ENCODE data around the gene CAMSAP2. TPM values are rescaled to one million over a fixed set of nuclear protein-coding genes. Genes with fewer than 3 reads are reported as not detected.

The CAMSAP2 gene
- total RNA-seq, 1 donor from 2014 or later, result 49.4 TPM

DNA sequence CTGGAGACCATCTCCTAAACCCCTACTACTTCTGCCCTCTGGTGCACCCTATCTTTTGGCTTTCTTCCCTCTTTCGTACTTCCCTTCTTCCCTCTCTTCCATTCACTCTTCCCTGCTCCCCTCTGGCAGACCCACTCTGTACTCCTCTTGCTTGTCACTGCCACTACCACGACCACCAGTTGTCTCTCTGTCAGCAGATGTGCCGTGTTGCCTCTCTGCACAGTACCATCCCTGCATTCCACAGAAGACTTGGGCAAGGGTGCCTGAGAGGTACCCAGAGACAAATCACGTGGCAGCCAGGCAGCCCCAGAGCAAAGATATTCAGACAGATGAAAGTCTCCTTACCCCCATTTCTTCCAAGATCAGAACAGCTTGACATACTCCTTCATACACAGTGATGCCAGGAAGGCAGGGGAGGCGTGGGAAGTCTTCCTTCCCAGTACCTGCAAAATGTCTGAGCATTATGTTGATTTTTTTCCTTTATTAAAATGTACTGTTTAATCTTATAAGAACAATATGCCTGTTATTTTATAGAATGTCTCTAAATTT, 15.0 kb downstream of the CAMSAP2 start:
- Mint-ChIP-seq H3K27ac (ENCODE audit: unreplicated experiment) (no peak overlapping the region), H3K4me1 (ENCODE audit: low read depth, unreplicated experiment) (peaks cover 20% of the 10 kb centered on the region), H3K4me3 (ENCODE audit: unreplicated experiment) (no peak overlapping the region), H3K27me3 (ENCODE audit: low read depth, unreplicated experiment) (no peaks in the 10 kb centered on the region), H3K36me3 (ENCODE audit: low read depth, unreplicated experiment) (peaks cover 7% of the 10 kb centered on the region), H3K9me3 (ENCODE audit: unreplicated experiment) (no peaks in the 10 kb centered on the region)
- H3K4me1 ChIP-seq (ENCODE audit: insufficient read depth, low read length), result no peaks in the 10 kb centered on the region
- peaks cover 87% of the 10 kb centered on the region for H4K20me1 ChIP-seq (ENCODE audit: insufficient read depth, low read length)
- peaks cover 2% of the 10 kb centered on the region for H3K36me3 ChIP-seq (ENCODE audit: insufficient read depth, low read length)
- H2AFZ ChIP-seq (ENCODE audit: low read depth, low read length), result no peak overlapping the region
- peaks cover 99% of the 10 kb centered on the region for H3K79me2 ChIP-seq (ENCODE audit: insufficient read depth, low read length)
- TF ChIP-seq EZH2 (IDR thresholded peaks at IDR 0.05; ENCODE audit: insufficient read depth, low read length), result no peak
- TF ChIP-seq, protein P1, sequence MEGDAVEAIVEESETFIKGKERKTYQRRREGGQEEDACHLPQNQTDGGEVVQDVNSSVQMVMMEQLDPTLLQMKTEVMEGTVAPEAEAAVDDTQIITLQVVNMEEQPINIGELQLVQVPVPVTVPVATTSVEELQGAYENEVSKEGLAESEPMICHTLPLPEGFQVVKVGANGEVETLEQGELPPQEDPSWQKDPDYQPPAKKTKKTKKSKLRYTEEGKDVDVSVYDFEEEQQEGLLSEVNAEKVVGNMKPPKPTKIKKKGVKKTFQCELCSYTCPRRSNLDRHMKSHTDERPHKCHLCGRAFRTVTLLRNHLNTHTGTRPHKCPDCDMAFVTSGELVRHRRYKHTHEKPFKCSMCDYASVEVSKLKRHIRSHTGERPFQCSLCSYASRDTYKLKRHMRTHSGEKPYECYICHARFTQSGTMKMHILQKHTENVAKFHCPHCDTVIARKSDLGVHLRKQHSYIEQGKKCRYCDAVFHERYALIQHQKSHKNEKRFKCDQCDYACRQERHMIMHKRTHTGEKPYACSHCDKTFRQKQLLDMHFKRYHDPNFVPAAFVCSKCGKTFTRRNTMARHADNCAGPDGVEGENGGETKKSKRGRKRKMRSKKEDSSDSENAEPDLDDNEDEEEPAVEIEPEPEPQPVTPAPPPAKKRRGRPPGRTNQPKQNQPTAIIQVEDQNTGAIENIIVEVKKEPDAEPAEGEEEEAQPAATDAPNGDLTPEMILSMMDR (IDR thresholded peaks at IDR 0.05; ENCODE audit: insufficient read depth, low read depth, low read length), result no peak
- no peak for FAIRE-seq
- no peak overlapping the region for H3K27ac ChIP-seq (ENCODE audit: low read depth, low read length)
- no peak for DNase-seq (ENCODE audit: low read depth)
- no peak overlapping the region for H3K9ac ChIP-seq (ENCODE audit: low read length)
- no peak overlapping the region for H3K4me3 ChIP-seq (ENCODE audit: insufficient read depth, low read depth, low read length)
- no peaks in the 10 kb centered on the region for H3K27me3 ChIP-seq (ENCODE audit: insufficient read depth, low read length)
- H3K9me3 ChIP-seq (ENCODE audit: insufficient read depth, low read depth, low read length), result no peaks in the 10 kb centered on the region
- H3K4me2 ChIP-seq (ENCODE audit: low read length), result no peak overlapping the region

DNA sequence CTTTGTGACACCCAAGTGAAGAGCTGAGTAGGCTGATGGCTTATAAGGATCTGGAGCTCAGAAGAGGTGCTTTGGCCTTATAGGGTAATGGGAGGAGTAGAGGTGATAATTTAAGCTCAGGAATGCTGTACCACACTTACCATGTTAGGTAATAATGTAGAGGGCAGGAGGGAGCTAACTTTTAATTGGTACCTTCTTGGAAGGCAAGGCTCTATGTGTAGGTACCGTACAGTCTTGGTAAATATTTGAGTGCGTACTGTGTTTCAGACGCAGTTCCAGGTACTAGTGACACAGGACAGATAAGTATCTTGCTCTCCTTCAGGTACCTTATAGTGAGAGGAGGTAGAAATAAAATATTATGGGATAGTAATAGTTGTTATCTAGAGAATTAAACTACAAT, 16.8 kb downstream of the CAMSAP2 start:
- Histone ChIP-seq H3K79me2 (ENCODE audit: insufficient read depth, low read length) (peaks cover 99% of the 10 kb centered on the region), H3K4me3 (ENCODE audit: insufficient read depth, low read depth, low read length) (no peak overlapping the region), H3K9ac (ENCODE audit: low read length) (no peak overlapping the region), H3K27me3 (ENCODE audit: insufficient read depth, low read length) (no peaks in the 10 kb centered on the region), H3K27ac (ENCODE audit: low read depth, low read length) (no peak overlapping the region), H3K4me2 (ENCODE audit: low read length) (no peak overlapping the region), H2AFZ (ENCODE audit: low read depth, low read length) (no peak overlapping the region), H4K20me1 (ENCODE audit: insufficient read depth, low read length) (peaks cover 90% of the 10 kb centered on the region), H3K9me3 (ENCODE audit: insufficient read depth, low read depth, low read length) (no peaks in the 10 kb centered on the region), H3K4me1 (ENCODE audit: insufficient read depth, low read length) (no peaks in the 10 kb centered on the region), H3K36me3 (ENCODE audit: insufficient read depth, low read length) (peaks cover 2% of the 10 kb centered on the region)
- H3K4me1 Mint-ChIP-seq (ENCODE audit: low read depth, unreplicated experiment), result peaks cover 13% of the 10 kb centered on the region
- DNase-seq (ENCODE audit: low read depth) (no peak), FAIRE-seq (no peak)
- no peak overlapping the region for H3K4me3 Mint-ChIP-seq (ENCODE audit: unreplicated experiment)
- H3K9me3 Mint-ChIP-seq (ENCODE audit: unreplicated experiment), result no peaks in the 10 kb centered on the region
- H3K27ac Mint-ChIP-seq (ENCODE audit: unreplicated experiment), result no peak overlapping the region
- no peak for TF ChIP-seq EZH2 (IDR thresholded peaks at IDR 0.05; ENCODE audit: insufficient read depth, low read length)
- TF ChIP-seq, protein P1 (IDR thresholded peaks at IDR 0.05; ENCODE audit: insufficient read depth, low read depth, low read length), result no peak
- peaks cover 5% of the 10 kb centered on the region for H3K36me3 Mint-ChIP-seq (ENCODE audit: low read depth, unreplicated experiment)
- H3K27me3 Mint-ChIP-seq (ENCODE audit: low read depth, unreplicated experiment), result no peaks in the 10 kb centered on the region

DNA sequence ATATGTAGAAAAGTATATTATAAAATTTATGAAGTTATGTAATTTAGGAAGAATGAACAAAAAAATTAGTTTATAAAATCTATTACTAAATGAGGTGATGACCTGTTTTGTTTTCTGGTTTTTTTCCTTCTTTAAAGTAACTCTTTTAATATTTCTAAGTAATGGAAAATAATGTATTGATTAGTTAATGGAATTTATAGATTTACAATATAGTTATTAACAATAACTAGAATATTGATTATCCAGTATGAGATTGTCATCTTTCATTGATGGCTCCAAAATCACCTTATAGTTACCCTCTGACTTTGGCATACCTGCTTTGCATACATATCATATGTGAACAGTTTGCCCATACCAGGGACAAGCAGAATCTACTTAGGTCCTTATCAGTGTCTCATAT, 23.4 kb downstream of the CAMSAP2 start:
- no peak overlapping the region for H3K4me3 Mint-ChIP-seq (ENCODE audit: unreplicated experiment)
- H3K27ac ChIP-seq (ENCODE audit: low read depth, low read length), result no peak overlapping the region
- no peaks in the 10 kb centered on the region for H3K27me3 ChIP-seq (ENCODE audit: insufficient read depth, low read length)
- no peak overlapping the region for H3K9ac ChIP-seq (ENCODE audit: low read length)
- TF ChIP-seq EZH2 (IDR thresholded peaks at IDR 0.05; ENCODE audit: insufficient read depth, low read length), result no peak
- TF ChIP-seq, protein P1 (IDR thresholded peaks at IDR 0.05; ENCODE audit: insufficient read depth, low read depth, low read length), result no peak
- no peak for DNase-seq (ENCODE audit: low read depth)
- H4K20me1 ChIP-seq (ENCODE audit: insufficient read depth, low read length), result peaks cover 66% of the 10 kb centered on the region
- no peaks in the 10 kb centered on the region for H3K27me3 Mint-ChIP-seq (ENCODE audit: low read depth, unreplicated experiment)
- no peak overlapping the region for H3K4me3 ChIP-seq (ENCODE audit: insufficient read depth, low read depth, low read length)
- no peak overlapping the region for H3K27ac Mint-ChIP-seq (ENCODE audit: unreplicated experiment)
- H2AFZ ChIP-seq (ENCODE audit: low read depth, low read length), result no peak overlapping the region
- H3K4me1 Mint-ChIP-seq (ENCODE audit: low read depth, unreplicated experiment), result peaks cover 2% of the 10 kb centered on the region
- H3K4me2 ChIP-seq (ENCODE audit: low read length), result no peak overlapping the region
- no peaks in the 10 kb centered on the region for H3K9me3 Mint-ChIP-seq (ENCODE audit: unreplicated experiment)
- H3K36me3 Mint-ChIP-seq (ENCODE audit: low read depth, unreplicated experiment), result peaks cover 12% of the 10 kb centered on the region
- no peak for FAIRE-seq
- no peaks in the 10 kb centered on the region for H3K4me1 ChIP-seq (ENCODE audit: insufficient read depth, low read length)
- no peaks in the 10 kb centered on the region for H3K9me3 ChIP-seq (ENCODE audit: insufficient read depth, low read depth, low read length)
- H3K36me3 ChIP-seq (ENCODE audit: insufficient read depth, low read length), result peaks cover 15% of the 10 kb centered on the region
- H3K79me2 ChIP-seq (ENCODE audit: insufficient read depth, low read length), result peaks cover 91% of the 10 kb centered on the region
